ENCODE measurements around the gene VSTM1.

Gene VSTM1

DNA sequence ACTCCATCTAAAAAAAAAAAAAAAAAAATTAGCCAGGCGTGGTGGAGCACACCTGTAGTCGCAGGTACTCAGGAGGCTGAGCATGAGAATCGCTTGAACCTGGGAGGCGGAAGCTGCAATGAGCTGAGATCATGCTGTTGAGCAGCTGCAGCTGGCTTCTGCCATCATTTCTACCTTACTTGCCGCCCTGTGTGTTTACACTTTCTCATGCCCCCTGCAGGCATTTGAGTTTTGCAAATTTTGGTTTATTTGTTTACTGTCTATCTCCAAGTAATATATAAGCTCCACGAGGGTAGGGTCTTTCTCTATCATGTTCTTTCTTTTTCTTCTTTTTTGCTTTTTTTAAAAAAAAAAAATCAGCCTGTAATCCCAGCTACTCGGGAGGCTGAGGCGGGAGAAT lies 54.3 kb downstream of the VSTM1 start:
- no peak for DNase-seq

DNA sequence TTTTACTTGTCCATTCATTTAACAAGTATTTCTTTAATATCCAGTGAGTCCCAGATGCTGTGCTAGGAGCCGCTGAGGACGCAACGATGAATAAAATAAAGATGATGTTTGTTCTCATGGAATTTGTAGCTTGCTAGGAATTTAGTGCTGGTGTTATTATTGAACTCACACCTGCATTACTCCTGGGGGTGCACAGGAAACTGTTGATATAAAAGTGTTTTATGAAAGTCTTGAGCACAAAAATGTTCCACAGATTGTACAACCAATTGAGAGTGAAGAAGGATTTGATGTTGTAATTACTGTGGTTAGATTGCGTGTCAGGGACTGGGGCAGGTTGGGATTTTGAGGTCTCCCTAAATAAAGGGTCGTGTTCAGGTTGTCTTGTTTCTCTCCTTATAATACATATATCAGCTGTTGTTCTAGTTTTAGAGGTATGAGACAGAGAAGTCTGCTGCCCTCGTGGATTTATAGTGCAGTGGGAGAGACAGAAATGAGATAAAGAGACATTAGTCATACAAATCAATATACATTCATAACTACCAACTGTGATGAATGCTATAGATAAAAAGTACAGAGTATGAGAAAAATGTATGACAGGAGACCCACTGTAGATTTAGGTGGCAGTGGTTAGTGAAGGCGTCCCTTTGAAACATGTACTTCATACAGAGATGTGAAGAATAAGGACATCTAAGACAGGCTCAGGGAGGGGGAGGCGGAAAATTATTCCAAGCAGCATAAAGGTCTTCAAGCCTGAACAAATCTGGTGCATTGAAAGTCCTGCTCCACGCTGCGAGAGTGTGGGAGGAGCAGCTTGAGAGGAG lies 61.0 kb downstream of the VSTM1 start:
- no peak for DNase-seq

DNA sequence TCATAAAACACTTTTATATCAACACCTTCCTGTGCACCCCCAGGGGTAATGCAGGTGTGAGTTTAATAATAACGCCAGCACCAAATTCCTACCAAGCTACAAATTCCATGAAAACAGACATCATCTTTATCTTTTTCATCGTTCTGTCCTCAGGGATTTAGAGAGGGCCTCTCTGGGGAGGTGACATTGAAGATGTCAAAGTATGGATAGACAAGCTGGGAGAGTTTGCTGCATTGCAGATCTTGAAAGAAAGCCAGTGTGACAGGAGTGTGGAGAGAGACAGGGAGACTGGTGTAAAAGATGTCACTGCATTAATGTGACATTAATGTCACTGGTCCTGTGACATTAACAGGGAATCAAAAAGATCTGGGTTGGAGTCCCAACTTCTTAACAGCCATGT lies 62.2 kb downstream of the VSTM1 start:
- no peak for DNase-seq

DNA sequence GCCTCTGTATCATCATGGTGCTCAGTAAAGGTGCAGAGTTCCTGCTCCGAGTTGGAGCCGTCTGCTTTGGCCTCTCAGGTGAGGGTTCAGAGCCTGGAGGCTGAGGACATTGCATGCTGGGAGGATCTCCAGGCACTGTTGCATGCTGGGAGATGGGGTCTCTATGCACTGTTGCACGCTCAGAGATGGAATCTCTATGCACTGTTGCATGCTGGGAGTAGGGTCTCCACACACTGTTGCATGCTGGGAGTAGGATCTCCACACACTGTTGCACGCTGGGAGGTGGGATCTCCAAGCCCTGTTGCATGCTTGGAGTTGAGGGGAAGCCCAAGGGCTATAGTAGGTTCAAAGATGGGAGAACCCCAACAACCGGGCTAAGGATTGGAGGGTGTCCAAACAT lies 64.0 kb downstream of the VSTM1 start:
- DNase-seq, result no peak

DNA sequence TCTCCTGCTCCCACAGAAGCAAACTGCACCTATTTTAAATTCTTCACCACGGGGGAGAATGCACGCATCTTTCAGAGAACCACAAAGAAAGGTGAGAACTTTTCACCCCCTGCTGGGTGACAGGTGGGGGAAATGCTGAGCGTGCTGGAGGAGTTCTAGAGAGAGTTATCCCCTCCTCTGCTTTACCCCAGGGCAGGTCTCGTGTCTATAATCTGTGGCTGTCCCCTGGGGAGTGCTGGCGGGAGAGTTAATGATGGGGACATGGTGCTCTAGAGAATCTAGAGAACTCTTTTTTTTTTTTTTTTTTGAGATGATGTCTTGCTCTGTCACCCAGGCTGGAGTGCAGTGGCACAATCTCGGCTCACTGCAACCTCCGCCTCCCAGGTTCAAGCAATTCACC lies 65.5 kb downstream of the VSTM1 start:
- DNase-seq, result no peak

DNA sequence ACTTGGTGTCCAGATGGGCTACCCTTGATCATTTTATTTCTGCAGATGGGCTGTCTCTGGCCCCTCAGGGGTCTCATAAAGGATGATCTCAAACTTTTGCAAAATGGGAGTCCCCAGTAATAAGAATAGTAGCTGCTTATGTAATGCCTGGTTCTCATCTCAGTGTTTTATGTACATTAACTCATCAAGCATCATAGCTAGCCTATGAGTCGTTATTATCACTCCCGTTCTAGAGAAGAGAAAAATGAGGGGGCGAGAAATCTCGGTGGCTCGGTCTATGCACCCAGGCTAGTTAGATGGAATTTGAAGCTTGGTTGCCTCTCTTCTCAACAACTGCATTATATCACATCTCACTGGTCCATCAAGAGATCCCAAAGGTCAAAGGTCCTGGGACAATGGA lies 68.9 kb downstream of the VSTM1 start:
- no peak for DNase-seq

DNA sequence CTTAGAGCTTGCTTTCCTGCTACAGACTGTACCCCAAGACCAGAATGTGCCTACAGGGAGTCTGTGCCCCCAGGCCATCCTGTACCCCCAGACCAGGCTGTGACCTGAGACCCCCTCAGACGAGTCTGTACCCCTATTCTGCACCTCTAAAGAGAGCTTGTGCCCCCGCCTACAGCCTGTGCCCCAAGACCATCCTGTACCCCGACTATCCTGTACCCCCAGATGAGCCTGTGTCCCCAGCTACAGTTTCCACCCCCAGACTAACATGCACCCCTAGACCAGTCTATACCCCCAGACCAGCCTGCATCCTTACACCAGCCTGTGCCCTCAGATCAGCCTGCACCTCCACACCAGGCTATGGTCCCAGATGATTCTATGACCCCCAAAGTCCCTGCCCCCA lies 70.2 kb downstream of the VSTM1 start:
- DNase-seq, result no peak

DNA sequence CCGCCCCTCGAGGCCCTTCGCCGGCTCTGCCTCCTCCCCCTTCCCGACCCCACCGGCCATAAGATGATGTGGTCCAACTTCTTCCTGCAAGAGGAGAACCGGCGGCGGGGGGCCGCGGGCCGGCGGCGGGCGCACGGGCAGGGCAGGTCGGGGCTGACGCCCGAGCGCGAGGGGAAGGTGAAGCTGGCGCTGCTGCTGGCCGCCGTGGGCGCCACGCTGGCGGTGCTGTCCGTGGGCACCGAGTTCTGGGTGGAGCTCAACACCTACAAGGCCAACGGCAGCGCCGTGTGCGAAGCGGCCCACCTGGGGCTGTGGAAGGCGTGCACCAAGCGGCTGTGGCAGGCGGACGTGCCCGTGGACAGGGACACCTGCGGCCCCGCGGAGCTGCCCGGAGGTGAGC lies 70.9 kb downstream of the VSTM1 start:
- DNase-seq, result no peak

DNA sequence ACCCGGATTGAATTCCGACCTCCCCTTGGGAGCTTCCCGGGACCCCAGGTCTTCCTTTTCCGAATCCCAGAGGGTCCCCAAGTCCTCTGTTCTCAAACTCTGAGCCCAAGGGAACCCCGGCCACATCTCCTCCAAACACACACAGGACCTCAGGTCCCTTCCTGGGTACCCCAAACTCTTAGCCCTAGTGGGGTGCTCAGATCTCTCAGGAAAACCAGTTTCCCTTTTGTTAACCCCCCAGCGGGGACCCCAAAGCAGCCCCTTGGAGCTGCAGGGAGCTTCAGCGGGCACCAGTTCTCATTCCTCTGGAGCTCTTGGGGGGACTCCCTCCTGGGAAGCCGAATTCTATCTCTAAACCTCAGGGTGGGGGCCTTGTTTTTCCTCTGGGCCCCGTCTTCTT lies 71.5 kb downstream of the VSTM1 start:
- DNase-seq, result no peak

DNA sequence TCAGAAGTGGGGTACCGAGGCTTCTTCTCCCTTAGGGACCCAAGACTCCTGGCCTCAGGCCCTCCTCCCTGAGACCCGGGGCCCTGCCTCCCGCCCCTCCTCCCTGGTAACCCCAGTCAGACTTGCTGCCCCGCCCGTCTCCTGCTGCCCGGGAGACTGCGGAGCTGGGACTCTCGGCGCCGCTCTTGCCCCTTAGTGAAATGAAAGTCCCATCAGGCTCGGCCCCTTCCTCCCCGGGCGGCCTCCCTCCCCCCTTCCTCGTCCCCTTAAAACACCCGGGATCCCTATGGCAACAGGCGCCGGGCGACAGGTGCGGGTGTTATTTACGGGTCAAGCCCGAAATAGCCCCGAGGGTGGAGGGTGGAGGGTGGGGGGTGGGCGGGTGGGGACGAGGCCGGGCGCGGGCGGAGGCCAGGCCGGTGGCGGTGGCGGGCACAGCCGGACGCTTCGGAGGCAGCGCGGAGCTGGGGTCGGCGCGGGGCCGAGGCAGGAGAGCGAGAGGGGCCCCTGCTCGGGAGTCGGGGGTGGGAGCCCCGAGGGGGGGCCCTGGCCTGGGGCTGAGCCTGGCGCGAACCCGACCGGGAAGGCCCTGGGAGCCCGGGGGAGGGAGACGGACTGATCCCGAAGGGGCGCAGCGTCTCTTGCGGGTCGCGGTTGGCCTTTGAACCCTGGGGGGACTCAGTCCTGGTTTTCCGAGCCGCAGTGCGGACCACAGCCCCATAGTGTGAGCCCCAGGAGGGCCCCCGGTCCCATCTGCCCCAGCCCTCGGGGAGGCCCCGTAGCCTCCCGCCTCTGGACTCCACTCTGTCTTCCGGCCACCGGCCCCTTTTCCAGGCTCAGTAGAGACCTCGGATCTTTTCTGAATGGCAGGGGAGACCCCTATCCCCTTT lies 72.2 kb downstream of the VSTM1 start, which contains the start of gene CACNG6:
CACNG6 (plus strand) TSS at position 414 of the 890 bp plus-strand sequence. CDS start 1,241 bp downstream, outside the sequence.
- no peak for DNase-seq
